Lung (tissue), 12 donors: ENCODE measurements around the gene TUBB4B. TPM values are rescaled to one million over a fixed set of nuclear protein-coding genes. Genes with fewer than 3 reads are reported as not detected.

Source experiments
- ATAC-seq: fragments of 200-7000 bp; cut with Tn5 transposase; one replicate; pipeline ENCODE4 v1.9.1; 2020; ENCODE audit warnings: moderate number of reproducible peaks; ENCODE audit not compliant: insufficient read depth, low FRiP score
- DNase-seq, 3 donors: peaks; one replicate each; pipeline ENCODE4 v3.0.0-alpha.2; 2013 to 2017
- H3K27ac ChIP-seq, 2 donors: one replicate each; pipeline ENCODE4 v1.5.1; 2013; ENCODE audit warnings: mild to moderate bottlenecking in 2 of 2, moderate library complexity in 2 of 2, control low read depth in 1 of 2, inconsistent platforms in 1 of 2, low read depth in 1 of 2, low read length in 1 of 2
- H3K27me3 ChIP-seq, 3 donors: one replicate each; pipeline ENCODE4 v1.5.1; 2013; ENCODE audit warnings: low read length in 2 of 3; ENCODE audit not compliant: control insufficient read depth in 3 of 3, insufficient read depth in 3 of 3
- H3K36me3 ChIP-seq, 4 donors: one replicate each; pipeline ENCODE4 v1.5.1; 2013; ENCODE audit warnings: low read length in 4 of 4, mild to moderate bottlenecking in 1 of 4, moderate library complexity in 1 of 4; ENCODE audit not compliant: control insufficient read depth in 4 of 4, insufficient read depth in 4 of 4
- H3K4me1 ChIP-seq, 5 donors: one replicate each; pipeline ENCODE4 v1.5.1; 2013; ENCODE audit warnings: low read length in 5 of 5, mild to moderate bottlenecking in 2 of 5, moderate library complexity in 1 of 5; ENCODE audit not compliant: control insufficient read depth in 5 of 5, insufficient read depth in 5 of 5
- H3K4me3 ChIP-seq: one replicate; pipeline ENCODE4 v1.5.1; 2013; ENCODE audit warnings: mild to moderate bottlenecking, control low read depth, moderate library complexity
- H3K9ac ChIP-seq, 2 donors: one replicate each; pipeline ENCODE4 v1.5.1; 2013; ENCODE audit warnings: low read length in 2 of 2, control low read depth in 1 of 2; ENCODE audit not compliant: insufficient read depth in 1 of 2
- H3K9me3 ChIP-seq, 4 donors: one replicate each; pipeline ENCODE4 v1.5.1; 2013; ENCODE audit warnings: low read length in 3 of 4, mild to moderate bottlenecking in 1 of 4, moderate library complexity in 1 of 4; ENCODE audit not compliant: control insufficient read depth in 4 of 4, insufficient read depth in 3 of 4
- CTCF ChIP-seq: IDR thresholded peaks from 2 replicates; pipeline ENCODE4 v1.5.1; 2012; ENCODE audit warnings: mild to moderate bottlenecking; ENCODE audit errors: control extremely low read depth, extremely low read depth
- WGBS, 2 donors: extraction: QIAGEN DNeasy Blood & Tissue Kit; methylation state at CpG; one replicate each; pipeline ENCODE4 v1.1.7; 2013; 5-methylcytosine and 5-hydroxymethylcytosine counted together
- polyA plus RNA-seq, 2 donors: library from polyadenylated mRNA; stranded (reverse); fragments of 200-250 nt; gene quantifications; one replicate each; pipeline ENCODE4 v1.2.1, GENCODE V29; 2013
- total RNA-seq, 2 donors: library from RNA; depleted of rRNA in 1 of 2; stranded (reverse); fragments of >200 nt in 1 of 2; gene quantifications; one replicate each; pipeline ENCODE4 v1.2.1, GENCODE V29; 2014 to 2021
- donor health status: control.
- donor health status: control.
- donor health status: Bipolar disorder and iron deficiency.
- donor health status: healthy.
- donor health status: DM: yes; HTN: yes; CAD: no.

Gene TUBB4B
- total and polyA plus RNA-seq, 4 donors: 163 to 505 (median 332) TPM

- Histone ChIP-seq H3K36me3 (peaks cover 0 to 26% (median 3%) of the 10 kb centered on the region in 4 donors), H3K4me3 (no peak overlapping the region), H3K9me3 (no peaks in the 10 kb centered on the region), H3K27ac (no peak overlapping the region), H3K27me3 (no peaks in the 10 kb centered on the region), H3K9ac (no peak overlapping the region), H3K4me1 (peaks cover 0 to 14% (median 0%) of the 10 kb centered on the region in 5 donors)
- 95 to 98% methylated on average over 28 to 30 of the region's 30 CpGs for WGBS, 2 donors
- no peak for DNase-seq
- ATAC-seq: no peak
- TF ChIP-seq CTCF: no peak
These were observed 24.7 kb upstream of the TUBB4B start for GRCh38 chr9:137216188-137216965.

- 52 to 73% methylated on average over 33 to 36 of the region's 36 CpGs for WGBS, 2 donors
- H3K4me3 ChIP-seq: no peak overlapping the region
- DNase-seq (no peak), ATAC-seq (peak; percentile 54)
- TF ChIP-seq CTCF: no peak
- H3K36me3 ChIP-seq: peaks cover 0 to 26% (median 3%) of the 10 kb centered on the region in 4 donors
- H3K9ac ChIP-seq: no peak overlapping the region
- H3K27me3 ChIP-seq: no peaks in the 10 kb centered on the region
- H3K9me3 ChIP-seq: no peaks in the 10 kb centered on the region
- H3K27ac ChIP-seq: peak overlapping the region; percentile 1 to 65
- H3K4me1 ChIP-seq: peaks cover 0 to 15% (median 0%) of the 10 kb centered on the region in 5 donors
These were observed 23.5 kb upstream of the TUBB4B start for GRCh38 chr9:137217276-137218211.

GRCh38 chr9:137218212-137218753, 22.8 kb upstream of the TUBB4B start:
- no peak for ATAC-seq
- H3K9ac ChIP-seq: no peak overlapping the region
- peaks cover 0 to 19% (median 0%) of the 10 kb centered on the region in 5 donors for H3K4me1 ChIP-seq
- DNase-seq: no peak
- no peaks in the 10 kb centered on the region for H3K27me3 ChIP-seq
- peaks cover 0 to 25% (median 3%) of the 10 kb centered on the region in 4 donors for H3K36me3 ChIP-seq
- WGBS, 2 donors: 91 to 93% methylated on average over 30 of the region's 30 CpGs
- H3K9me3 ChIP-seq: no peaks in the 10 kb centered on the region
- TF ChIP-seq CTCF: no peak
- H3K4me3 ChIP-seq: no peak overlapping the region
- peak overlapping the region; percentile 72 to 73 for H3K27ac ChIP-seq
